HepG2 (cell line): ENCODE measurements around the gene PTPRH. TPM values are rescaled to one million over a fixed set of nuclear protein-coding genes. Genes with fewer than 3 reads are reported as not detected.

Source experiments
- ATAC-seq: fragments of 200-7000 bp; cut with Tn5 transposase; 3 replicates; pipeline ENCODE4 v1.9.1; 2020; ENCODE audit warnings: mild to moderate bottlenecking, moderate library complexity
- BruUV-seq: library from RNA; stranded (reverse); fragments of 400-500 nt; replicated peaks from 2 replicates; lab custom pipeline; 2021; lab: Mats Ljungman, UMichigan
- CTCF ChIA-PET: fragments of 300-600 bp; formaldehyde crosslinking; extraction: SDS; loops from one replicate; lab custom pipeline; 2021; ENCODE audit warnings: low total read pairs, inconsistent platforms, low intra/inter-chr PET ratio; lab: Yijun Ruan, JAX
- POLR2A ChIA-PET: fragments of 350-600 bp; sonication (Branson Sonifier 250); formaldehyde crosslinking; loops from one replicate; lab custom pipeline; 2020; ENCODE audit warnings: antibody characterized with exemption, inconsistent platforms; lab: Yijun Ruan, JAX
- DNase-seq: peaks from one replicate; pipeline ENCODE4 v3.0.0-alpha.2; 2015; ENCODE audit warnings: low spot score
- FAIRE-seq: peaks from 3 replicates; lab custom pipeline; 2011; peaks lifted over from hg19 to GRCh38; lab: Jason Lieb, UNC
- H2AFZ ChIP-seq: one replicate; pipeline ENCODE4 v1.6.1; 2011; ENCODE audit warnings: low read length, inconsistent platforms
- H3K27ac ChIP-seq: fragments of 300-600 bp; 3 replicates; pipeline ENCODE4 v1.8.0; 2011; ENCODE audit warnings: mixed run types, mild to moderate bottlenecking, mixed read lengths, low read length, inconsistent platforms; ENCODE audit not compliant: insufficient read depth; ENCODE audit errors: extremely low read length
- H3K27me3 ChIP-seq, 2 experiments: fragments of 200-600 bp in 1 of 2; 2 replicates in 1 of 2; 3 replicates in 1 of 2; pipeline versions ENCODE4 v1.6.0 to v1.8.0; 2011; ENCODE audit warnings: low read length in 2 of 2, mild to moderate bottlenecking in 2 of 2, moderate library complexity in 2 of 2, inconsistent platforms in 1 of 2; ENCODE audit not compliant: insufficient read depth in 2 of 2, control insufficient read depth in 1 of 2
- H3K36me3 ChIP-seq, 2 experiments: fragments of 200-600 bp in 1 of 2; replicated peaks in 1 of 2; 2 replicates in 1 of 2; 3 replicates in 1 of 2; pipeline versions ENCODE4 v1.5.1 to v1.8.0; 2011; ENCODE audit warnings: low read length in 2 of 2, inconsistent platforms in 1 of 2; ENCODE audit not compliant: insufficient read depth in 2 of 2, control insufficient read depth in 1 of 2
- H3K4me1 ChIP-seq: 2 replicates; pipeline ENCODE4 v1.5.1; 2012; ENCODE audit warnings: low read length, inconsistent platforms; ENCODE audit not compliant: insufficient read depth
- H3K4me2 ChIP-seq: 2 replicates; pipeline ENCODE4 v1.6.0; 2011; ENCODE audit warnings: low read depth, low read length, inconsistent platforms
- H3K4me3 ChIP-seq, 3 experiments: fragments of 200-600 bp in 1 of 3; sonication (generic), shearing (Covaris generic) in 1 of 3; replicated peaks in 1 of 3; 2 replicates each; pipeline ENCODE4 v1.5.1; 2011 to 2016; ENCODE audit warnings: low read length in 3 of 3, inconsistent platforms in 2 of 3, low read depth in 2 of 3, mild to moderate bottlenecking in 2 of 3, control low read depth in 1 of 3, mixed read lengths in 1 of 3; ENCODE audit not compliant: insufficient read depth in 1 of 3
- H3K79me2 ChIP-seq: one replicate; pipeline ENCODE4 v1.6.1; 2011; ENCODE audit warnings: low read length, inconsistent platforms; ENCODE audit not compliant: insufficient read depth
- H3K9ac ChIP-seq: 2 replicates; pipeline ENCODE4 v1.6.0; 2011; ENCODE audit warnings: mild to moderate bottlenecking, low read depth, low read length, inconsistent platforms; ENCODE audit not compliant: insufficient read depth
- H3K9me3 ChIP-seq: 2 replicates; pipeline ENCODE4 v1.5.1; 2012; ENCODE audit warnings: mild to moderate bottlenecking, low read length
- H4K20me1 ChIP-seq: 2 replicates; pipeline ENCODE4 v1.6.0; 2011; ENCODE audit warnings: inconsistent platforms, mild to moderate bottlenecking, low read length, moderate library complexity; ENCODE audit not compliant: insufficient read depth
- ATRX ChIP-seq: sonication (generic); formaldehyde crosslinking; IDR thresholded peaks from 2 replicates; pipeline ENCODE4 v1.4.0; 2020; ENCODE audit warnings: missing genetic modification reagents, borderline replicate concordance
- DZIP1 ChIP-seq: sonication (generic); formaldehyde crosslinking; IDR thresholded peaks from 2 replicates; pipeline ENCODE4 v1.5.0; 2020; ENCODE audit warnings: mild to moderate bottlenecking, missing genetic modification reagents
- PHB2 ChIP-seq: fragments of 450-650 bp; IDR thresholded peaks from 2 replicates; pipeline ENCODE4 v1.6.1; 2018; ENCODE audit not compliant: partially characterized antibody
- ZNF350 ChIP-seq: sonication (generic); formaldehyde crosslinking; IDR thresholded peaks from 2 replicates; pipeline ENCODE4 v1.4.0; 2020; ENCODE audit warnings: mild to moderate bottlenecking, low read depth, missing genetic modification reagents, borderline replicate concordance
- ZNF503 ChIP-seq: sonication (generic); formaldehyde crosslinking; IDR thresholded peaks from 2 replicates; pipeline ENCODE4 v1.4.0; 2020; ENCODE audit warnings: missing genetic modification reagents
- WGBS: methylation state at CpG from one replicate; pipeline ENCODE4 v1.1.6; 2017; ENCODE audit warnings: low lambda C conversion rate; 5-methylcytosine and 5-hydroxymethylcytosine counted together
- in situ Hi-C: cut with HindIII; loops from 2 replicates; pipeline ENCODE4 v1.10.0; 2017; ENCODE audit warnings: low pct_unique_long_range_greater_than_20kb; ENCODE audit not compliant: extremely low pct_ligation_motif_present
- intact Hi-C: fragments of 100-400 bp; cut with micrococcal nuclease; formaldehyde crosslinking; loops from one replicate; pipeline ENCODE4 v1.10.0; 2022; ENCODE audit not compliant: unreplicated experiment
- polyA plus RNA-seq, 8 experiments: library from polyadenylated mRNA; depleted of rRNA in 3 of 8; stranded (reverse) in 7 of 8; unstranded in 1 of 8; fragments of >200 nt; fragmentation: Illumina TruSeq in 4 of 8; extraction: Trizol in 4 of 8; gene quantifications; 2 replicates each; pipeline versions ENCODE4 v1.2.1 to v1.2.3, GENCODE V29; 2011 to 2016; ENCODE audit warnings: low read depth in 4 of 8, missing spikeins in 1 of 8, mixed read lengths in 1 of 8; ENCODE audit not compliant: insufficient read depth in 1 of 8
- total RNA-seq, 5 experiments: library from RNA; depleted of rRNA; stranded (reverse); fragments of >200 nt; fragmentation: Illumina TruSeq; extraction: Trizol; gene quantifications; 2 replicates each; pipeline ENCODE4 v1.2.3, GENCODE V29; 2016; ENCODE audit warnings: low read depth in 1 of 5
- TF ChIP-seq, protein P1 (sequence below): sonication (generic); formaldehyde crosslinking; IDR thresholded peaks from 2 replicates; pipeline ENCODE4 v1.4.0; 2020; ENCODE audit warnings: missing genetic modification reagents, low read depth, mild to moderate bottlenecking, borderline replicate concordance

Gene PTPRH
- total and polyA plus RNA-seq, 2 of the 13 experiments (the other 11 are each of a cell fraction or from before 2014, with no cell fraction given), result 14.7 to 125 TPM

DNA sequence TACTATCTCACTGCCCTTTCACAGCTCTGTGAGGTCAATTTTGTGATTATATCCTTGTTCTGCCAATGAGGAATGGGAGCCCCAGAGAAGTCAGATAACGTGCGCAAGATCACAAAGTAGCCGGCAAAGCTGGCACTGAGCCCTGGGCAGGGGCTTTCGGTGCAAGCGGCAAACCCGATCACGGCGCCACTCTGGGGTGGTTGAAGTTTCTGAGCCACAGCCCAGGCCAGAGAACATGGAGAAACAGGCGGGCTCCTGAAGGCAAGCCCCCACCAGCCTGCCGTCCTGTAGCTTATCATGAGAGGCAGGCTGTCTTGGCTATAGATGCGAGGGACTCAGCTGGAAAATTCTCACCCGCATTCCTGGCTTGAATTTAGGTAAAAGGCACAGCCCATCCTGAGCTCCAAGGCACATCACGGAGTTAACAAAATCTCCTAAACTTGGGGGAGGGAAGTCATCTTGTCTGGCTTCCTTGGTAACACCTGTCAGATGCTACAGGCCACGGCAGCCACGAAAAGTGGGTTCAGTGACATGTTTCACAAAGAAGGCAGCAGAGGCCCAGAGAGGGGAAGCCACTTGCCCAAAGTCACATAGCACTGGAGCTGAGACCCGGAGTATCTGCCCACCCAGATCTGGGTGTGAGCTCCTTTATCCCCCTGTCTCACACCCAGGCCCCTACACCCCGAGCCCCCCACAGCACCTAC, 72.8 kb downstream of the PTPRH start:
- H3K9ac ChIP-seq, result no peak overlapping the region
- no peak for FAIRE-seq
- no peak overlapping the region for H3K4me3 ChIP-seq
- H3K36me3 ChIP-seq, result no peaks in the 10 kb centered on the region
- intact Hi-C loops (no loop called here), in situ Hi-C loops (no loop called here)
- H3K4me2 ChIP-seq, result no peak overlapping the region
- H2AFZ ChIP-seq, result no peak overlapping the region
- H3K27ac ChIP-seq, result no peak overlapping the region
- peaks cover 0 to 5% of the 10 kb centered on the region in 2 experiments; a peak in 1 of 5 replicates for H3K27me3 ChIP-seq
- ATAC-seq, result no peak
- H4K20me1 ChIP-seq, result no peaks in the 10 kb centered on the region
- no peak for DNase-seq
- BruUV-seq, result no TSS peak
- ChIA-PET POLR2A (no interaction called here), CTCF (no interaction called here)
- H3K9me3 ChIP-seq, result no peaks in the 10 kb centered on the region
- 0 out of 2 replicates have a peak, but pooled peaks cover 2% of the 10 kb centered on the region for H3K4me1 ChIP-seq
- WGBS, result 70% methylated on average over 8 of the region's 17 CpGs
- H3K79me2 ChIP-seq, result no peaks in the 10 kb centered on the region
- TF ChIP-seq, protein P1, sequence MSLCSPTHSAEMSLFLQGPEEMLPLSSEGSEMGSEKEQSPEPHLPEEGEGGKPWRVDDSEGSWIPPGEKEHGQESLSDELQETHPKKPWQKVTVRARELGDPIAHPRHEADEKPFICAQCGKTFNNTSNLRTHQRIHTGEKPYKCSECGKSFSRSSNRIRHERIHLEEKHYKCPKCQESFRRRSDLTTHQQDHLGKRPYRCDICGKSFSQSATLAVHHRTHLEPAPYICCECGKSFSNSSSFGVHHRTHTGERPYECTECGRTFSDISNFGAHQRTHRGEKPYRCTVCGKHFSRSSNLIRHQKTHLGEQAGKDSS (CRISPR knock-in tag), result no peak
- no peak for TF ChIP-seq PHB2
- TF ChIP-seq ZNF350 (CRISPR knock-in tag), result no peak
- no peak for TF ChIP-seq ATRX (CRISPR knock-in tag)
- no peak for TF ChIP-seq DZIP1
- TF ChIP-seq ZNF503 (CRISPR knock-in tag), result no peak
